OCI-LY7 (cell line): ENCODE data around the gene CLEC4F. TPM values are rescaled to one million over a fixed set of nuclear protein-coding genes. Genes with fewer than 3 reads are reported as not detected.

Source experiments
- BruUV-seq: library from RNA; stranded (reverse); fragments of 400-500 nt; replicated peaks from 2 replicates; lab custom pipeline; 2021; lab: Mats Ljungman, UMichigan
- CTCF ChIA-PET: fragments of 300-600 bp; sonication (Branson Sonifier 250); formaldehyde crosslinking; loops from one replicate; lab custom pipeline; 2022; ENCODE audit warnings: antibody characterized with exemption; ENCODE audit not compliant: unreplicated experiment; lab: Charles Lee
- POLR2A ChIA-PET: fragments of 300-600 bp; sonication (Branson Sonifier 250); formaldehyde crosslinking; loops from one replicate; lab custom pipeline; 2022; ENCODE audit warnings: antibody characterized with exemption; lab: Charles Lee
- DNase-seq: peaks from one replicate; pipeline ENCODE4 v3.0.0-alpha.2; 2015; ENCODE audit warnings: low spot score
- H2AFZ ChIP-seq: fragments of 200-600 bp; sonication (generic), shearing (Covaris generic); 2 replicates; pipeline ENCODE4 v1.6.1; 2014; ENCODE audit warnings: mild to moderate bottlenecking, antibody characterized with exemption, low read length, moderate library complexity
- H3K27ac ChIP-seq: fragments of 200-600 bp; sonication (generic); 2 replicates; pipeline ENCODE4 v1.5.1; 2014; ENCODE audit warnings: mixed run types, low read depth, mild to moderate bottlenecking, moderate library complexity, low read length, inconsistent platforms; ENCODE audit not compliant: poor library complexity, severe bottlenecking
- H3K36me3 ChIP-seq: fragments of 200-600 bp; sonication (generic); 2 replicates; pipeline ENCODE4 v1.6.1; 2014; ENCODE audit warnings: mild to moderate bottlenecking, antibody characterized with exemption, low read length, moderate library complexity, mixed read lengths; ENCODE audit not compliant: insufficient read depth
- H3K4me1 ChIP-seq: fragments of 200-600 bp; sonication (generic); 2 replicates; pipeline ENCODE4 v1.5.1; 2014; ENCODE audit warnings: mild to moderate bottlenecking, low read length; ENCODE audit not compliant: insufficient read depth, poor library complexity, severe bottlenecking
- H3K4me2 ChIP-seq: fragments of 200-600 bp; sonication (generic); 2 replicates; pipeline ENCODE4 v1.6.1; 2014; ENCODE audit warnings: mild to moderate bottlenecking, low read length
- H3K4me3 ChIP-seq: fragments of 200-600 bp; sonication (generic); 2 replicates; pipeline ENCODE4 v1.5.1; 2014; ENCODE audit warnings: mild to moderate bottlenecking, low read depth, low read length; ENCODE audit not compliant: poor library complexity, severe bottlenecking
- H3K79me2 ChIP-seq: fragments of 200-600 bp; sonication (generic); 2 replicates; pipeline ENCODE4 v1.6.1; 2016; ENCODE audit warnings: low read depth, mild to moderate bottlenecking, low read length, moderate library complexity, mixed read lengths; ENCODE audit not compliant: insufficient read depth
- H3K9me2 ChIP-seq: fragments of 200-600 bp; sonication (generic); 2 replicates; pipeline ENCODE4 v1.6.1; 2016; ENCODE audit warnings: mild to moderate bottlenecking, low read length, mixed read lengths; ENCODE audit not compliant: insufficient read depth
- H3K9me3 ChIP-seq: fragments of 200-600 bp; sonication (generic); 2 replicates; pipeline ENCODE4 v1.6.1; 2014; ENCODE audit warnings: mild to moderate bottlenecking, mixed run types, low read length, mixed read lengths
- H4K20me1 ChIP-seq: fragments of 200-600 bp; sonication (generic); 2 replicates; pipeline ENCODE4 v1.6.1; 2014; ENCODE audit warnings: mild to moderate bottlenecking, antibody characterized with exemption, low read length, moderate library complexity, mixed read lengths; ENCODE audit not compliant: insufficient read depth
- EZH2phosphoT487 ChIP-seq: fragments of 200-600 bp; sonication (generic); IDR thresholded peaks from 2 replicates; pipeline ENCODE4 v1.6.1; 2018; ENCODE audit warnings: low read depth, borderline replicate concordance, mild to moderate bottlenecking, mixed run types, antibody characterized with exemption, low read length, moderate library complexity, mixed read lengths
- intact Hi-C: fragments of 100-400 bp; cut with micrococcal nuclease; formaldehyde crosslinking; loops from one replicate; pipeline ENCODE4 v1.10.0; 2022; ENCODE audit not compliant: unreplicated experiment
- total RNA-seq, 2 experiments: library from RNA; depleted of rRNA in 1 of 2; stranded (reverse); fragments of >200 nt in 1 of 2; shearing (Covaris generic) in 1 of 2; gene quantifications; 2 replicates each; pipeline ENCODE4 v1.2.3, GENCODE V29; 2014 to 2022
- TF ChIP-seq, protein P1 (sequence below): fragments of 200-600 bp; sonication (generic); conservative IDR thresholded peaks from 2 replicates; pipeline ENCODE4 v1.5.1; 2014; ENCODE audit warnings: mild to moderate bottlenecking, antibody characterized with exemption, low read length, moderate library complexity, mixed read lengths

CLEC4F gene
- total RNA-seq, 2 experiments from 2014 or later, result not detected

- no peaks in the 10 kb centered on the region for H3K79me2 ChIP-seq
- H3K4me3 ChIP-seq, result no peak overlapping the region
- intact Hi-C loops, result no loop called here
- no peaks in the 10 kb centered on the region for H3K4me1 ChIP-seq
- POLR2A ChIA-PET, result interaction anchor here (0.6 kb wide), 1 partner anchor 10 kb away, joined by 3 read pairs; no protein-coding TSS in a partner anchor
- no peak overlapping the region for H3K4me2 ChIP-seq
- no peak overlapping the region for H2AFZ ChIP-seq
- no peaks in the 10 kb centered on the region for H3K9me2 ChIP-seq
- H3K36me3 ChIP-seq, result no peaks in the 10 kb centered on the region
- TF ChIP-seq EZH2phosphoT487, result no peak
- TF ChIP-seq, protein P1, sequence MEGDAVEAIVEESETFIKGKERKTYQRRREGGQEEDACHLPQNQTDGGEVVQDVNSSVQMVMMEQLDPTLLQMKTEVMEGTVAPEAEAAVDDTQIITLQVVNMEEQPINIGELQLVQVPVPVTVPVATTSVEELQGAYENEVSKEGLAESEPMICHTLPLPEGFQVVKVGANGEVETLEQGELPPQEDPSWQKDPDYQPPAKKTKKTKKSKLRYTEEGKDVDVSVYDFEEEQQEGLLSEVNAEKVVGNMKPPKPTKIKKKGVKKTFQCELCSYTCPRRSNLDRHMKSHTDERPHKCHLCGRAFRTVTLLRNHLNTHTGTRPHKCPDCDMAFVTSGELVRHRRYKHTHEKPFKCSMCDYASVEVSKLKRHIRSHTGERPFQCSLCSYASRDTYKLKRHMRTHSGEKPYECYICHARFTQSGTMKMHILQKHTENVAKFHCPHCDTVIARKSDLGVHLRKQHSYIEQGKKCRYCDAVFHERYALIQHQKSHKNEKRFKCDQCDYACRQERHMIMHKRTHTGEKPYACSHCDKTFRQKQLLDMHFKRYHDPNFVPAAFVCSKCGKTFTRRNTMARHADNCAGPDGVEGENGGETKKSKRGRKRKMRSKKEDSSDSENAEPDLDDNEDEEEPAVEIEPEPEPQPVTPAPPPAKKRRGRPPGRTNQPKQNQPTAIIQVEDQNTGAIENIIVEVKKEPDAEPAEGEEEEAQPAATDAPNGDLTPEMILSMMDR, result no peak
- CTCF ChIA-PET, result no interaction called here
- no peak for DNase-seq
- H3K27ac ChIP-seq, result no peak overlapping the region
- no peaks in the 10 kb centered on the region for H4K20me1 ChIP-seq
- no TSS peak for BruUV-seq
- no peaks in the 10 kb centered on the region for H3K9me3 ChIP-seq
Observed at GRCh38 chr2:70807102-70807827, 13.1 kb downstream of the CLEC4F start.

DNA sequence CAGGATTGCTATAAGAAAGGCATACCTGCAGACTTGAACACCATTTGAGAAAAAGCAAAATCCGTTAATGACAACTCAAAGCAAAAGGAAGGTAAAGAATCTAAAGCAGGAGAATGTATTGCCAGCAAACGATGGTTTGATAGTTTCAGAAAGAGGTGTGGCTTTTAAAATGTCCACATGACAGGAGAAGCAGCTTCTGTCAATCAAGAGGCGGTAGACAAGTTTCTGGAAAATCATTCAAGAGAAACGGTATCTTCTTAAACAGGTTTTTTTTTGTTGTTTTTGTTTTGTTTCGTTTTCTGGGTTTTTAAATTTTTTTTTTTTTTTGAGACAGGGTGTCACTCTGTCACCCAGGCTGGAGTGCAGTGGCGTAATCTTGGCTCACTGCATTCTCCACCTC lies 13.8 kb downstream of the CLEC4F start:
- Histone ChIP-seq H3K79me2 (no peaks in the 10 kb centered on the region), H3K9me2 (no peaks in the 10 kb centered on the region), H4K20me1 (no peaks in the 10 kb centered on the region), H3K9me3 (no peaks in the 10 kb centered on the region), H3K27ac (no peak overlapping the region), H2AFZ (no peak overlapping the region), H3K4me1 (no peaks in the 10 kb centered on the region), H3K36me3 (no peaks in the 10 kb centered on the region), H3K4me2 (no peak overlapping the region), H3K4me3 (no peak overlapping the region)
- POLR2A ChIA-PET, result interaction anchor here (0.6 kb wide), 1 partner anchor 118 kb away, joined by 5 read pairs; no protein-coding TSS in a partner anchor
- no TSS peak for BruUV-seq
- DNase-seq, result no peak
- intact Hi-C loops, result no loop called here
- CTCF ChIA-PET, result no interaction called here
- TF ChIP-seq EZH2phosphoT487, result no peak
- TF ChIP-seq, protein P1, result no peak

- no peak overlapping the region for H2AFZ ChIP-seq
- no peaks in the 10 kb centered on the region for H4K20me1 ChIP-seq
- BruUV-seq, result no TSS peak
- no peaks in the 10 kb centered on the region for H3K36me3 ChIP-seq
- H3K4me2 ChIP-seq, result no peak overlapping the region
- CTCF ChIA-PET, result no interaction called here
- no peak overlapping the region for H3K4me3 ChIP-seq
- no peak for DNase-seq
- intact Hi-C loops, result no loop called here
- H3K79me2 ChIP-seq, result no peaks in the 10 kb centered on the region
- no peak overlapping the region for H3K27ac ChIP-seq
- H3K9me3 ChIP-seq, result no peaks in the 10 kb centered on the region
- TF ChIP-seq, protein P1, result no peak
- TF ChIP-seq EZH2phosphoT487, result no peak
- no peaks in the 10 kb centered on the region for H3K9me2 ChIP-seq
- no peaks in the 10 kb centered on the region for H3K4me1 ChIP-seq
- POLR2A ChIA-PET, result interaction anchor here (0.6 kb wide), 1 partner anchor 118 kb away, joined by 5 read pairs; no protein-coding TSS in a partner anchor
Observed at GRCh38 chr2:70806013-70806412, 14.4 kb downstream of the CLEC4F start.
